Activated T-cell treated with anti-CD3 and anti-CD28 coated beads, Interleukin-2, amount 50 U/mL, for 1 hour (primary cell): ENCODE measurements around the gene GAGE12H.
A peak's percentile ranks its signal among the peaks of the same experiment; 100 is the strongest.
"Not testable (repeated sequence)": the region's sequence is repeated elsewhere in the genome, so short reads cannot be mapped to it uniquely, and the experiment has no call there.

Source experiments
- DNase-seq: peaks from one replicate; pipeline ENCODE4 v3.0.0-alpha.2; 2020

Gene GAGE12H

GRCh38 chrX:49579649-49580048, at the start of gene GAGE12H:
Gene GAGE12H (plus strand): TSS chrX:49579949. CDS start chrX:49581104, 1,155 bp downstream.
- DNase-seq, result not testable (repeated sequence)

GRCh38 chrX:49531877-49532276, 47.9 kb upstream of the GAGE12H start, which contains the start of gene GAGE12C:
Gene GAGE12C (plus strand): TSS chrX:49532177. CDS start chrX:49533332, 1,155 bp downstream.
- not testable (repeated sequence) for DNase-seq

- DNase-seq, result not testable (repeated sequence)
Observed at GRCh38 chrX:49541433-49541832, 38.3 kb upstream of the GAGE12H start, which contains the start of gene GAGE12D. Gene GAGE12D (plus strand): TSS chrX:49541733. CDS start chrX:49542888, 1,155 bp downstream.

GRCh38 chrX:49550989-49551388, 28.8 kb upstream of the GAGE12H start, which contains the start of gene GAGE12E:
Gene GAGE12E (plus strand): TSS chrX:49551289. CDS start chrX:49552444, 1,155 bp downstream.
- not testable (repeated sequence) for DNase-seq

GRCh38 chrX:49560542-49560941, 19.2 kb upstream of the GAGE12H start, which contains the start of gene GAGE12F:
Gene GAGE12F (plus strand): TSS chrX:49560842. CDS start chrX:49561997, 1,155 bp downstream.
- not testable (repeated sequence) for DNase-seq

- not testable (repeated sequence) for DNase-seq
Observed at GRCh38 chrX:49568728-49569127, 11.0 kb upstream of the GAGE12H start.

GRCh38 chrX:49569152-49569551, 10.6 kb upstream of the GAGE12H start:
- not testable (repeated sequence) for DNase-seq

GRCh38 chrX:49570100-49570499, 9.6 kb upstream of the GAGE12H start, which contains the start of gene GAGE12G:
Gene GAGE12G (plus strand): TSS chrX:49570400. CDS start chrX:49571555, 1,155 bp downstream.
- not testable (repeated sequence) for DNase-seq

GRCh38 chrX:49589196-49589595, 9.4 kb downstream of the GAGE12H start, which contains the start of gene GAGE2A:
Gene GAGE2A (plus strand): TSS chrX:49589496. CDS start chrX:49590651, 1,155 bp downstream.
- not testable (repeated sequence) for DNase-seq

- not testable (repeated sequence) for DNase-seq
Observed at GRCh38 chrX:49589769-49590478, 10.2 kb downstream of the GAGE12H start.

GRCh38 chrX:49590488-49590887, 10.7 kb downstream of the GAGE12H start:
- not testable (repeated sequence) for DNase-seq

GRCh38 chrX:49598720-49599119, 19.0 kb downstream of the GAGE12H start, which contains the start of gene GAGE1:
Gene GAGE1 (plus strand): TSS chrX:49599020. CDS start chrX:49600175, 1,155 bp downstream.
- DNase-seq, result not testable (repeated sequence)

- DNase-seq, result no peak
Observed at GRCh38 chrX:49610718-49611310, 31.1 kb downstream of the GAGE12H start.

- DNase-seq, result no peak
Observed at GRCh38 chrX:49618574-49618973, 38.8 kb downstream of the GAGE12H start.

- peak; percentile 40 for DNase-seq
Observed at GRCh38 chrX:49627086-49627777, 47.5 kb downstream of the GAGE12H start.
